Upper lobe of left lung (tissue), 4 donors: Measurements from ENCODE around the gene UBE4A.

Experiments used
- EP300 ChIP-seq, 4 donors: sonication (generic); formaldehyde crosslinking; IDR thresholded peaks; one replicate each; pipeline ENCODE4 v1.5.1; 2017; ENCODE audit warnings: antibody characterized with exemption in 4 of 4, control low read depth in 2 of 4
- POLR2A ChIP-seq, 4 donors: fragments of 450-650 bp; IDR thresholded peaks; one replicate each; pipeline ENCODE4 v1.5.1; 2016 to 2017; ENCODE audit warnings: antibody characterized with exemption in 4 of 4, mild to moderate bottlenecking in 2 of 4
- POLR2AphosphoS5 ChIP-seq, 2 donors: sonication (generic); formaldehyde crosslinking; IDR thresholded peaks; one replicate each; pipeline ENCODE4 v1.5.1; 2017; ENCODE audit warnings: antibody characterized with exemption in 2 of 2
- TF ChIP-seq, protein P1 (sequence below), 6 experiments: fragments of 450-650 bp in 4 of 6; fragments of 200-600 bp in 2 of 6; sonication (generic) in 2 of 6; IDR thresholded peaks; one replicate each; pipeline ENCODE4 v1.5.1; 2016 to 2019; ENCODE audit warnings: antibody characterized with exemption in 6 of 6

DNA sequence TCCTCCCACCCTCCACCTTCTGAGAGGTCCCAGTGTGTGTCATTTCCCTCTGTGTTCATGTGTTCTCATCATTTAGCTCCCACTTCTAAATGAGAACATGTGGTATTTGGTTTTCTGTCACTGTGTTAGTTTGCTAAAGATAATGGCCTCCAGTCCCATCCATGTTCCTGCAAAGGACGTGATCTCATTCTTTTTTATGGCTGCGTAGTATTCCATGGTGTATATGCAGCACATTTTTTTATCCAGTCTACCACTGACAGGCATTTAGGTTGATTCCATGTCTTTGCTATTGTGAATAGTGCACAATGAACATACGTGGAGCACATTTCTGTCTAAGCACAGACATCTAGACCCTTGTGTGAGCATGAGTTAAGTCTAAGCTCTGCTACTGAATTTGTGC, 49.1 kb upstream of the UBE4A start:
- TF ChIP-seq, protein P1, sequence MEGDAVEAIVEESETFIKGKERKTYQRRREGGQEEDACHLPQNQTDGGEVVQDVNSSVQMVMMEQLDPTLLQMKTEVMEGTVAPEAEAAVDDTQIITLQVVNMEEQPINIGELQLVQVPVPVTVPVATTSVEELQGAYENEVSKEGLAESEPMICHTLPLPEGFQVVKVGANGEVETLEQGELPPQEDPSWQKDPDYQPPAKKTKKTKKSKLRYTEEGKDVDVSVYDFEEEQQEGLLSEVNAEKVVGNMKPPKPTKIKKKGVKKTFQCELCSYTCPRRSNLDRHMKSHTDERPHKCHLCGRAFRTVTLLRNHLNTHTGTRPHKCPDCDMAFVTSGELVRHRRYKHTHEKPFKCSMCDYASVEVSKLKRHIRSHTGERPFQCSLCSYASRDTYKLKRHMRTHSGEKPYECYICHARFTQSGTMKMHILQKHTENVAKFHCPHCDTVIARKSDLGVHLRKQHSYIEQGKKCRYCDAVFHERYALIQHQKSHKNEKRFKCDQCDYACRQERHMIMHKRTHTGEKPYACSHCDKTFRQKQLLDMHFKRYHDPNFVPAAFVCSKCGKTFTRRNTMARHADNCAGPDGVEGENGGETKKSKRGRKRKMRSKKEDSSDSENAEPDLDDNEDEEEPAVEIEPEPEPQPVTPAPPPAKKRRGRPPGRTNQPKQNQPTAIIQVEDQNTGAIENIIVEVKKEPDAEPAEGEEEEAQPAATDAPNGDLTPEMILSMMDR (IDR thresholded peaks at IDR 0.05): no peak
- no peak for TF ChIP-seq EP300 (IDR thresholded peaks at IDR 0.05)
- no peak for TF ChIP-seq POLR2A (IDR thresholded peaks at IDR 0.05)
- no peak for TF ChIP-seq POLR2AphosphoS5 (IDR thresholded peaks at IDR 0.05)
